ENCODE measurements around the gene CBFA2T2. TPM values are rescaled to one million over a fixed set of nuclear protein-coding genes. Genes with fewer than 3 reads are reported as not detected.

CBFA2T2 gene
- total RNA-seq, 2 experiments from 2014 or later, result 17.9 to 18.6 TPM

DNA sequence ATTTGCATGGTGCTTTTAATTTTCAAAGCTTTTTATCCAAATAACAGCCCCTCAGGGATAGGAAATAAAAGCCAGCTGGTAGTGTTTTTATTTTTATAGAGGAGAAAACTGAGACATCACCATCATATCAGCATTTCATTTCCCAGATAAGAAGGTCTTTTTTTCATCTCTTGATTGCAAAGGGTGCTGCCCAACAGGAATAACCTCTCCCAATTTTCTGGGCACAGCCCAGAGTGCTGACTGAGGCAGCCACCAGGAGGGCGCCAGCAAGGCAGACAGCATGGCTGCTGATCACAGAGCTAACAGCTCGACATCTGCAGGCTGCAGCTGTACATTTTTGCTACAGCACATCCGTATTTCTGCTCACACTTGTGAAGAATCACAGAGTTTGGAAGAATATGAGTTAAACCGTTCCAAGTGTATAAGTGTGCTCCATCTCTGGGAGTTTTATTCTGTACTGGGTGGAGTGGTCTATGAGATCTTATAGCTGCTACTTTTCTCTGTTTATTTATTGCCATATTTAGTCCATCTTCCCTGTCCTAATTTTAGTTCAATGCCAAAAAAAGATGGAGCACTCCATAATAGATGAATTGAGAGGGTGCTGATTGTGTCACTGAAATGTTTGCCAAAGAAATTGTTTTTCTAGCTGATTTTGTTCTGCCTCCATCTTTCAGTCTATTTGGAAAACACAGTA, 86.7 kb downstream of the CBFA2T2 start:
- no peak for ATAC-seq (ENCODE audit: poor library complexity)
- no peak overlapping the region for H3K4me3 ChIP-seq (ENCODE audit: low read length)
- no peak overlapping the region for H3K27ac ChIP-seq (ENCODE audit: low read depth in 1 of 2, low read length in 2 of 2)
- intact Hi-C loops (cut with DNase I, micrococcal nuclease), result no loop called here
- no peaks in the 10 kb centered on the region for H3K9me3 ChIP-seq (ENCODE audit: control insufficient read depth in 1 of 2, insufficient read depth in 1 of 2, low read length in 2 of 2)
- Mint-ChIP-seq H3K36me3 (ENCODE audit: low read depth) (peaks cover 8% of the 10 kb centered on the region), H3K27ac (no peak overlapping the region), H3K4me3 (no peak overlapping the region), H3K4me1 (ENCODE audit: low read depth) (peaks cover 22% of the 10 kb centered on the region), H3K9me3 (no peaks in the 10 kb centered on the region), H3K27me3 (no peaks in the 10 kb centered on the region)
- DNase-seq, result no peak
- H3K4me1 ChIP-seq (ENCODE audit: insufficient read depth, low read length), result no peaks in the 10 kb centered on the region
- TF ChIP-seq, protein P1, sequence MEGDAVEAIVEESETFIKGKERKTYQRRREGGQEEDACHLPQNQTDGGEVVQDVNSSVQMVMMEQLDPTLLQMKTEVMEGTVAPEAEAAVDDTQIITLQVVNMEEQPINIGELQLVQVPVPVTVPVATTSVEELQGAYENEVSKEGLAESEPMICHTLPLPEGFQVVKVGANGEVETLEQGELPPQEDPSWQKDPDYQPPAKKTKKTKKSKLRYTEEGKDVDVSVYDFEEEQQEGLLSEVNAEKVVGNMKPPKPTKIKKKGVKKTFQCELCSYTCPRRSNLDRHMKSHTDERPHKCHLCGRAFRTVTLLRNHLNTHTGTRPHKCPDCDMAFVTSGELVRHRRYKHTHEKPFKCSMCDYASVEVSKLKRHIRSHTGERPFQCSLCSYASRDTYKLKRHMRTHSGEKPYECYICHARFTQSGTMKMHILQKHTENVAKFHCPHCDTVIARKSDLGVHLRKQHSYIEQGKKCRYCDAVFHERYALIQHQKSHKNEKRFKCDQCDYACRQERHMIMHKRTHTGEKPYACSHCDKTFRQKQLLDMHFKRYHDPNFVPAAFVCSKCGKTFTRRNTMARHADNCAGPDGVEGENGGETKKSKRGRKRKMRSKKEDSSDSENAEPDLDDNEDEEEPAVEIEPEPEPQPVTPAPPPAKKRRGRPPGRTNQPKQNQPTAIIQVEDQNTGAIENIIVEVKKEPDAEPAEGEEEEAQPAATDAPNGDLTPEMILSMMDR (IDR thresholded peaks at IDR 0.05), result no peak
- CTCF ChIA-PET, result interaction anchor here (0.6 to 1.2 kb wide), 2 partner anchors 61 to 91 kb away, joined by 3 read pairs; no protein-coding TSS in a partner anchor
- peaks cover 3% of the 10 kb centered on the region for H3K36me3 ChIP-seq (ENCODE audit: insufficient read depth, low read length)
- POLR2A ChIA-PET, result no interaction called here
- H3K27me3 ChIP-seq (ENCODE audit: control insufficient read depth in 1 of 2, insufficient read depth in 2 of 2, low read length in 2 of 2), result no peaks in the 10 kb centered on the region

DNA sequence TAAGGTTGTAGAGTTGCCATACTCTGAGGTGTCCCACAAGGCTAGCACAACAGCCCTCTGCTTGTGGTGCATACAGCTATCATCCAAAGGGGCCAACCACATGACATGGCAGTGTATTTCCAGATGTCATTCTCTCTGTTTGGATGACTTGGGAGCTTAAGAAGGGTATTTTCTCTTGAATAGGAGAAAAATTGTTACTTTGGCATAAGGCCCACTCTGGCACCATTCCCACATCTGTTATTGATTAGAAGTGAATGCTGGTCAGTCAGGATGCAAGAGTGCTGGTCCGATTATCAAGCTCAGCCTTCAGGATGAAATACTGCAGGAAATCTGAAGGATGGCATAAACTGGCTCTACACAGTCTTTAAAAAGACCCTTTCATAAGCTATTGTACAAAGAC, 88.6 kb downstream of the CBFA2T2 start:
- no peaks in the 10 kb centered on the region for H3K9me3 Mint-ChIP-seq
- ATAC-seq (ENCODE audit: poor library complexity) (no peak), DNase-seq (no peak)
- intact Hi-C loops (cut with DNase I, micrococcal nuclease), result no loop called here
- H3K27ac ChIP-seq (ENCODE audit: low read depth in 1 of 2, low read length in 2 of 2), result no peak overlapping the region
- H3K27me3 ChIP-seq (ENCODE audit: control insufficient read depth in 1 of 2, insufficient read depth in 2 of 2, low read length in 2 of 2), result no peaks in the 10 kb centered on the region
- H3K4me3 Mint-ChIP-seq, result no peak overlapping the region
- no peaks in the 10 kb centered on the region for H3K9me3 ChIP-seq (ENCODE audit: control insufficient read depth in 1 of 2, insufficient read depth in 1 of 2, low read length in 2 of 2)
- no peaks in the 10 kb centered on the region for H3K27me3 Mint-ChIP-seq
- TF ChIP-seq, protein P1 (IDR thresholded peaks at IDR 0.05), result no peak
- H3K4me3 ChIP-seq (ENCODE audit: low read length), result no peak overlapping the region
- no peak overlapping the region for H3K27ac Mint-ChIP-seq
- H3K4me1 Mint-ChIP-seq (ENCODE audit: low read depth), result peaks cover 16% of the 10 kb centered on the region
- POLR2A ChIA-PET, result no interaction called here
- peaks cover 3% of the 10 kb centered on the region for H3K36me3 ChIP-seq (ENCODE audit: insufficient read depth, low read length)
- H3K36me3 Mint-ChIP-seq (ENCODE audit: low read depth), result peaks cover 4% of the 10 kb centered on the region
- CTCF ChIA-PET, result interaction anchor here (1.2 kb wide), 1 partner anchor 12 kb away, joined by 4 read pairs; no protein-coding TSS in a partner anchor
- H3K4me1 ChIP-seq (ENCODE audit: insufficient read depth, low read length), result no peaks in the 10 kb centered on the region

DNA sequence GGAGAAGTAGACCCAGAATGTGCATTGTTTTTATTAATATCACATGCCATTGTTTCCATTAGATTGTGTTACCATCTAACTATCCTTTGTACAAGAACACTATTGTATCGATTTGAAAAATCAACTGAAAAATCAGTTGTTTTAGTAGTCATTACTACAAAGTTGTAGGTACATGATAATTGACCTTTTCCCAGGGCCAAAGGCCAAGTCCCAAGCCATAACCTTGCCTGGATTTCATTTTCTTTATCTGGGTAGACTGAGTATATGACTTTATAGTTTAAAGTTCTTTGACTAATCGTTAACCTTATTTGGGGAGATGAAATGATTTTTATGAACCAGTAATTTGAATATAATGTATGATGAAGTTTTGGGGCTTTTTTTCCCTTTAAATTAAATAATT, 93.2 kb downstream of the CBFA2T2 start:
- no peak overlapping the region for H3K27ac Mint-ChIP-seq
- no peaks in the 10 kb centered on the region for H3K27me3 ChIP-seq (ENCODE audit: control insufficient read depth in 1 of 2, insufficient read depth in 2 of 2, low read length in 2 of 2)
- DNase-seq (no peak), ATAC-seq (ENCODE audit: poor library complexity) (no peak)
- POLR2A ChIA-PET, result no interaction called here
- H3K9me3 ChIP-seq (ENCODE audit: control insufficient read depth in 1 of 2, insufficient read depth in 1 of 2, low read length in 2 of 2), result no peaks in the 10 kb centered on the region
- peaks cover 3% of the 10 kb centered on the region for H3K36me3 ChIP-seq (ENCODE audit: insufficient read depth, low read length)
- no peaks in the 10 kb centered on the region for H3K27me3 Mint-ChIP-seq
- H3K4me1 Mint-ChIP-seq (ENCODE audit: low read depth), result peaks cover 5% of the 10 kb centered on the region
- no peaks in the 10 kb centered on the region for H3K9me3 Mint-ChIP-seq
- CTCF ChIA-PET, result no interaction called here
- H3K4me1 ChIP-seq (ENCODE audit: insufficient read depth, low read length), result no peaks in the 10 kb centered on the region
- H3K4me3 ChIP-seq (ENCODE audit: low read length), result no peak overlapping the region
- no peak overlapping the region for H3K4me3 Mint-ChIP-seq
- TF ChIP-seq, protein P1 (IDR thresholded peaks at IDR 0.05), result no peak
- intact Hi-C loops (cut with DNase I, micrococcal nuclease), result no loop called here
- no peak overlapping the region for H3K27ac ChIP-seq (ENCODE audit: low read depth in 1 of 2, low read length in 2 of 2)
- peaks cover 4% of the 10 kb centered on the region for H3K36me3 Mint-ChIP-seq (ENCODE audit: low read depth)

Data from CD4-positive, alpha-beta T cell (primary cell).